ENCODE results near the gene GNB3. TPM values are rescaled to one million over a fixed set of nuclear protein-coding genes. Genes with fewer than 3 reads are reported as not detected.

GNB3 gene
- total RNA-seq (not detected), polyA plus RNA-seq (not detected)

DNA sequence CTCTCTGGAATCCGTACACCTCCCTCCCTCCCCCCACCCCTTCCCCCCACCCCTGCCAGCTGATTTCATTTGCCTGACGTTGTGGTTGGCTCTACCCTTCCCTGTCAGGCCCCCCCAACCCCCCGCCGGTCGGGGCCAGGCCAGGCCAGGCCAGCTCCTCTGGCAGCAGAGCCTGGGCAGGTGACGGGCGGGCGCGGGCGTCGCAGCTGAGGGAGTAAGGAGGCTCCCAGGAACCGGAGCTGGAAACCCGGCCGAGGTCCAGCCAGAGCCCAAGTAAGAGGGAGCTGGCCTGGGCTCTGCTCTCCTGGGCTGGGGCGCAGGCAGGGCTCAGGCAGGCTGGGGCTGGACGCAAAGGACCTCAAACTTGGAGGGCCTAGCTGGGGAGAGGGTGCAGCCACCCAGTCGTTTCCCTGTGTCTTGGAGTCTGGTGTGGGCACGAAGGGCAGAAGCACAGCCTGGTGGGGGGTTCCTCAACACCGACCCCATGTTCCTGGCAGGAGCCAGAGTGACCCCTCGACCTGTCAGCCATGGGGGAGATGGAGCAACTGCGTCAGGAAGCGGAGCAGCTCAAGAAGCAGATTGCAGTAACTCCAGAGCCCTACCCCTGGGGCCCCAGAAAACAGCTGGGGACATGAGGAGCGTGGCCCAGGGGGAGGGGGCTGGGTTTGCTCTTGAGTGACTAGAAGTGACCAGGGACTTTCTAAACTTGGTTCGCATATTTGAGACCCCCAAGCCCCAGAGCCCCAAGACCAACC lies at the start of gene GNB3:
Gene GNB3, plus strand, starts transcription at position 165 of the 755 bp plus-strand sequence. Its CDS starts 363 bp downstream, at position 528.
- no peaks in the 10 kb centered on the region for H3K9me3 Mint-ChIP-seq
- Histone ChIP-seq H3K9me3 (ENCODE audit: control insufficient read depth in 2 of 2, low read length in 2 of 2) (no peaks in the 10 kb centered on the region), H3K4me3 (ENCODE audit: low read depth, low read length) (no peak within 1 kb of the TSS), H3K36me3 (ENCODE audit: control insufficient read depth, insufficient read depth, low read length) (no peaks in the 10 kb centered on the region), H3K27me3 (ENCODE audit: control insufficient read depth, insufficient read depth, low read length) (no peaks in the 10 kb centered on the region), H3K4me1 (ENCODE audit: control insufficient read depth, insufficient read depth, low read length, poor library complexity, severe bottlenecking) (peaks cover under 1% of the 10 kb centered on the region), H3K27ac (ENCODE audit: insufficient read depth, low read length, poor library complexity, severe bottlenecking) (no peak within 1 kb of the TSS)
- H3K27ac Mint-ChIP-seq = no peak within 1 kb of the TSS
- peaks cover under 1% of the 10 kb centered on the region for H3K27me3 Mint-ChIP-seq
- no peak within 1 kb of the TSS for H3K4me3 Mint-ChIP-seq
- no peaks in the 10 kb centered on the region for H3K36me3 Mint-ChIP-seq
- DNase-seq (no peak), ATAC-seq (ENCODE audit: low read depth in 2 of 2) (no peak)
- no peaks in the 10 kb centered on the region for H3K4me1 Mint-ChIP-seq

DNA sequence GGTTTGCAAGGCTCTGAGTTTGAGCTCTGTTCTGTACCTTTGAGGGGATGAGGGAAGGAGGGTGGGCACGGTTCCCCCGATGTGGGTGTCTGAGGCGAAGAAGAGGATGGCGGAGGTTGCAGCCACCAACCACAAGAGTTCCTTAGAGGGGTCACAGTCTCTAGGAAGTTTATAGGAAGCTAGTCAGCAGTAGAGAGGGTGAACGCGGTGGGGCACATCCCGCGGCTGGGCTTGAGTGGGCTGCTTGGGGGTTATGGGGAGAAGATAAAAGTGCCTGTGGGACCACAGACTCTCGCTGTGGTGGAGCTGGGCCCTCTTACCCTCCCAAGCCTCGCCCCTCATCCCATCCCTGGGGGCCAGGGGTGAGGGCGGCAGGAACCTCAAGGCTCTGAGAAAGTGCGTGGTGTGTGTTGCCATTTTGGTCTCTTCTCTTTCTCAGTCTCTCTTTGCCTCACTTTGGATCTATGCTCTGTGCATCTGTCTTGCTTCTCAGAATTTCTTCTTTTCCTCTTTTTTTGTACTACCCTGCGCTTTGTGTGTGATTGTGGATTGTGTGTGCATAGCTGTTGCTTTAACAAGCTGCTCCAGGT lies 48.7 kb upstream of the GNB3 start:
- no peak for DNase-seq
- H3K27ac ChIP-seq (ENCODE audit: insufficient read depth, low read length, poor library complexity, severe bottlenecking) = peak overlapping the region; percentile 84
- no peaks in the 10 kb centered on the region for H3K27me3 ChIP-seq (ENCODE audit: control insufficient read depth, insufficient read depth, low read length)
- peaks cover 23% of the 10 kb centered on the region for H3K36me3 Mint-ChIP-seq
- no peaks in the 10 kb centered on the region for H3K9me3 Mint-ChIP-seq
- H3K4me1 ChIP-seq (ENCODE audit: control insufficient read depth, insufficient read depth, low read length, poor library complexity, severe bottlenecking) = peaks cover 61% of the 10 kb centered on the region
- no peak for ATAC-seq (ENCODE audit: low read depth in 2 of 2)
- no peaks in the 10 kb centered on the region for H3K9me3 ChIP-seq (ENCODE audit: control insufficient read depth in 2 of 2, low read length in 2 of 2)
- peak overlapping the region; percentile 97 to 99 (median 98) for H3K4me3 Mint-ChIP-seq
- peaks cover 27% of the 10 kb centered on the region for H3K36me3 ChIP-seq (ENCODE audit: control insufficient read depth, insufficient read depth, low read length)
- peak overlapping the region; percentile 96 for H3K4me3 ChIP-seq (ENCODE audit: low read depth, low read length)
- peaks cover 19 to 77% (median 54%) of the 10 kb centered on the region in 4 donors for H3K4me1 Mint-ChIP-seq
- H3K27ac Mint-ChIP-seq = peak overlapping the region; percentile 96 to 100 (median 99)
- no peaks in the 10 kb centered on the region for H3K27me3 Mint-ChIP-seq

DNA sequence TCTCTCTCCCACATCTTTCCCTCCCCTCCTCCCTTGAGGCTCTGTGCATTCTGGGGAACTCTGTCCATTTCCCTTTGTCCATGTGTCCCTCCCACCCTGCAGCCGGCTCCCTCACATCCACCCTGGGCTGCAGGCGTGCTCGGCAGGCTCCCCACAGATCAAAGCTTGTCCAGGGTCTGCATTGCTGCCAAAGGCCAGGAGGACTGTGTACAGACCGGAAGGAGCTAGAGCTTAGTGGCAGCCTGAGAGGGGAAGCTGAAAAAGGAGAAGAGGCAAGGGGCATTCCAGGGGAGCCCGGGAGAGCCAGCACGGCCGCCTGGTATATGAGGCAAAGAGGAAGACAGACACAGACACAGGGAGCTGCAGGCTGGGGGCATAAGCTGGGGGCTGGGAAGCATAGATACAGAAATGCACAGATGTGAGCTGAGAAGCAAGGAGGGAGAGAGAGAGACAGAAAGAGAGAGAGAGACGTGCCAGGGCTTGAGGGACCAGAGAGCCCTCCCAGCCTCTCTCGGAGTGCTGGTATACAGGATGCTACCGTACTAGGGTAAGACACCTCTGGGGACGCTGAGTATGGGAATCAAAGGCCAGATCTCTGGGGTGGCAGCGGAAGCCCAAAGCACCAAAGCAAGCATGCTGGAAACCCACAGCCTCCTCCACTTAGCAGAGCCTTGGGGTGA lies 48.1 kb upstream of the GNB3 start:
- Mint-ChIP-seq H3K4me3 (peak overlapping the region; percentile 97 to 99 (median 98)), H3K9me3 (no peaks in the 10 kb centered on the region), H3K27me3 (no peaks in the 10 kb centered on the region), H3K4me1 (peaks cover 18 to 77% (median 56%) of the 10 kb centered on the region in 4 donors), H3K27ac (peak overlapping the region; percentile 96 to 100 (median 99)), H3K36me3 (peaks cover 29% of the 10 kb centered on the region)
- Histone ChIP-seq H3K4me3 (ENCODE audit: low read depth, low read length) (peak overlapping the region; percentile 96), H3K9me3 (ENCODE audit: control insufficient read depth in 2 of 2, low read length in 2 of 2) (no peaks in the 10 kb centered on the region), H3K27ac (ENCODE audit: insufficient read depth, low read length, poor library complexity, severe bottlenecking) (peak overlapping the region; percentile 84), H3K27me3 (ENCODE audit: control insufficient read depth, insufficient read depth, low read length) (no peaks in the 10 kb centered on the region), H3K36me3 (ENCODE audit: control insufficient read depth, insufficient read depth, low read length) (peaks cover 30% of the 10 kb centered on the region), H3K4me1 (ENCODE audit: control insufficient read depth, insufficient read depth, low read length, poor library complexity, severe bottlenecking) (peaks cover 54% of the 10 kb centered on the region)
- peak in 2 of 3 donors; percentile 51 to 74 for DNase-seq
- ATAC-seq (ENCODE audit: low read depth in 2 of 2) = peak; percentile 56 to 58

DNA sequence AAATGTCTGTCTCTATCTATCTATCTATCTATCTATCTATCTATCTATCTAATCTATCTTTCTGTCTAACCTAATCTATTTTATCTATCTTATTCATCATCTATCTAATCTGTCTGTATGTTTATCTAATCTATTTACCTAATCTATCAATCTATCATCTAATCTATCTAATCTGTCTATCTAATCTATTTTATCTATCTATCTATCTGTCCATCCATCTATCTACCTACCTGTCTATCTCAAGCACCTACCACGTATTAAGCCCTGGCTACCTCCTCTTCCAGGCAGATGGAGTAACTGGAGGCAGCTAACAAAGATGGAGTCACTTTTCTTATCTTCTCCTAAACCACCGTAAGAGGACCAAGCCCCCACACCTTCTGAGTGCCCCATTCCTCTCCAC lies 45.6 kb upstream of the GNB3 start:
- no peak for ATAC-seq (ENCODE audit: low read depth in 2 of 2)
- H3K36me3 Mint-ChIP-seq = peaks cover 48% of the 10 kb centered on the region
- Histone ChIP-seq H3K4me1 (ENCODE audit: control insufficient read depth, insufficient read depth, low read length, poor library complexity, severe bottlenecking) (peaks cover 39% of the 10 kb centered on the region), H3K9me3 (ENCODE audit: control insufficient read depth in 2 of 2, low read length in 2 of 2) (no peaks in the 10 kb centered on the region), H3K27me3 (ENCODE audit: control insufficient read depth, insufficient read depth, low read length) (no peaks in the 10 kb centered on the region), H3K36me3 (ENCODE audit: control insufficient read depth, insufficient read depth, low read length) (peaks cover 46% of the 10 kb centered on the region), H3K4me3 (ENCODE audit: low read depth, low read length) (no peak overlapping the region), H3K27ac (ENCODE audit: insufficient read depth, low read length, poor library complexity, severe bottlenecking) (no peak overlapping the region)
- peak overlapping the region; percentile 74 to 85 (median 75) for H3K27ac Mint-ChIP-seq
- no peaks in the 10 kb centered on the region for H3K9me3 Mint-ChIP-seq
- H3K4me1 Mint-ChIP-seq = peaks cover 20 to 83% (median 55%) of the 10 kb centered on the region in 4 donors
- DNase-seq = no peak
- peak overlapping the region in 3 of 4 donors; percentile 4 to 74 (median 55) for H3K4me3 Mint-ChIP-seq
- no peaks in the 10 kb centered on the region for H3K27me3 Mint-ChIP-seq

DNA sequence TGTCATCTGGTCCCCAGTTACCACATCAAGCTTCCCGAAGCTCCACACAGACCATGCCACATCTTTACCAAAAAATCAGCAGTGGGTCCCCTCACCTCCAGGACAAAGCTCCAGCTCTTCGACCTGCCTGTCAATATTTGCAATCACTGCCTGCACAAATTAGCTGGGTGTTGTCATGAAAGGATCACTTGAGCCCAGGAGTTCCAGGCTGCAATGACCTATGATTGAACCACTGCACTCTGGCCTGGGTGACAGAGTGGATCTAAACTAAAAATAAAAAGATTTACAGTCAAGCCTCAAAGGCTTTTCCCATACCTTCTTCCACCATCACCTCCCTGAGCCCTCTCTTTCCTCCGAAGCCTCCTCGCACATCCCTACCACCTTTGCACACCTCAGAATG lies 44.1 kb upstream of the GNB3 start:
- Mint-ChIP-seq H3K9me3 (no peaks in the 10 kb centered on the region), H3K27me3 (no peaks in the 10 kb centered on the region)

DNA sequence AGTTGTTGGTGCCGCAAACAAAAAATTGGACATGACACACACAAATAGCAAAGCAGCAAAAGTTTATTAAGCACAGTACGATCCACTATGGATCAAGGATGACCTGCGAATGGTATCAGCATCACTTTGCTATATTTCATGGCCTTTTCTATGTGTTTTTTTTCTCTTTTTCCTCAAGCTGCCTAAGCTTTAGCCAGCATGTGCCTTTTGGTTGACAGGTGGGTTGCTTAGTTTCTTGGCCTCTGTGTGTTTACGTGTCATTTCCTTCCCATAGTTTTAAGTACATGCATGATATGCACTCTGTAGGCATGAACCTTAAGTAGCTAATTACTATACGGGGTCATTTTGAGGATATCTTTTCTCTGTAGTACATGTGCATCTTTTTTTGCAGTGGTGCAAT lies 41.6 kb upstream of the GNB3 start:
- H3K9me3 Mint-ChIP-seq = no peaks in the 10 kb centered on the region
- ATAC-seq (ENCODE audit: low read depth in 2 of 2) (no peak), DNase-seq (no peak)
- peak overlapping the region in 2 of 3 donors; percentile 48 to 74 for H3K27ac Mint-ChIP-seq
- H3K4me1 Mint-ChIP-seq = peaks cover 16 to 57% (median 39%) of the 10 kb centered on the region in 4 donors
- H3K27me3 Mint-ChIP-seq = no peaks in the 10 kb centered on the region
- Histone ChIP-seq H3K27ac (ENCODE audit: insufficient read depth, low read length, poor library complexity, severe bottlenecking) (no peak overlapping the region), H3K4me3 (ENCODE audit: low read depth, low read length) (no peak overlapping the region), H3K9me3 (ENCODE audit: control insufficient read depth in 2 of 2, low read length in 2 of 2) (no peaks in the 10 kb centered on the region), H3K4me1 (ENCODE audit: control insufficient read depth, insufficient read depth, low read length, poor library complexity, severe bottlenecking) (peaks cover 9% of the 10 kb centered on the region), H3K27me3 (ENCODE audit: control insufficient read depth, insufficient read depth, low read length) (no peaks in the 10 kb centered on the region), H3K36me3 (ENCODE audit: control insufficient read depth, insufficient read depth, low read length) (peaks cover 76% of the 10 kb centered on the region)
- H3K4me3 Mint-ChIP-seq = peak overlapping the region in 1 of 4 donors; percentile 24
- H3K36me3 Mint-ChIP-seq = peaks cover 54% of the 10 kb centered on the region

More for the DNA sequence above, 44.1 kb upstream of the GNB3 start:
- Histone ChIP-seq H3K27me3 (ENCODE audit: control insufficient read depth, insufficient read depth, low read length) (no peaks in the 10 kb centered on the region), H3K4me3 (ENCODE audit: low read depth, low read length) (no peak overlapping the region), H3K9me3 (ENCODE audit: control insufficient read depth in 2 of 2, low read length in 2 of 2) (no peaks in the 10 kb centered on the region), H3K36me3 (ENCODE audit: control insufficient read depth, insufficient read depth, low read length) (peaks cover 56% of the 10 kb centered on the region), H3K4me1 (ENCODE audit: control insufficient read depth, insufficient read depth, low read length, poor library complexity, severe bottlenecking) (peaks cover 26% of the 10 kb centered on the region), H3K27ac (ENCODE audit: insufficient read depth, low read length, poor library complexity, severe bottlenecking) (no peak overlapping the region)
- Mint-ChIP-seq H3K4me3 (peak overlapping the region in 2 of 4 donors; percentile 18 to 58), H3K4me1 (peaks cover 20 to 79% (median 55%) of the 10 kb centered on the region in 4 donors), H3K36me3 (peaks cover 46% of the 10 kb centered on the region), H3K27ac (peak overlapping the region; percentile 73 to 84 (median 79))
- DNase-seq = no peak
- no peak for ATAC-seq (ENCODE audit: low read depth in 2 of 2)

DNA sequence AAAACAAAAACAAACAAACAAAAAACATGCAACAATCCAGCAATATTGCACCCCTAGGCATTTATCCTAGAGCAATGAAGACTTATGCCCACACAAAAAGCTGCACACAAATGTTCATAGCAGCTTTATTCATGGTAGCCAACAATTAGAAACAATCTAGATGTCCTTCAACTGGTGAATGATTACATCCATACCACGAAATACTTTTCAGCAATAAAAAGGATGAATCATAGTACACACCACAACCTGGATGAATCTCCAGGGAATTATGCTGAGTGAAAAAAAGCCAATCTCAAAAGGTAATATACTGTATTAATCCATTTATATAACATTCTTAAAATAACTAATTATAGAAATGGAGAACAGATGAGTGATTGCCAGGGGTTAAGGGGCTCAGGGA lies 33.6 kb upstream of the GNB3 start:
- no peaks in the 10 kb centered on the region for H3K4me1 ChIP-seq (ENCODE audit: control insufficient read depth, insufficient read depth, low read length, poor library complexity, severe bottlenecking)
- H3K27me3 ChIP-seq (ENCODE audit: control insufficient read depth, insufficient read depth, low read length) = no peaks in the 10 kb centered on the region
- no peak overlapping the region for H3K4me3 Mint-ChIP-seq
- no peaks in the 10 kb centered on the region for H3K27me3 Mint-ChIP-seq
- peaks cover 48% of the 10 kb centered on the region for H3K36me3 ChIP-seq (ENCODE audit: control insufficient read depth, insufficient read depth, low read length)
- H3K36me3 Mint-ChIP-seq = peaks cover 34% of the 10 kb centered on the region
- no peaks in the 10 kb centered on the region for H3K9me3 ChIP-seq (ENCODE audit: control insufficient read depth in 2 of 2, low read length in 2 of 2)
- H3K9me3 Mint-ChIP-seq = no peaks in the 10 kb centered on the region
- peaks cover 11 to 26% (median 20%) of the 10 kb centered on the region in 4 donors for H3K4me1 Mint-ChIP-seq
- DNase-seq (no peak), ATAC-seq (ENCODE audit: low read depth in 2 of 2) (no peak)
- H3K4me3 ChIP-seq (ENCODE audit: low read depth, low read length) = no peak overlapping the region
- no peak overlapping the region for H3K27ac ChIP-seq (ENCODE audit: insufficient read depth, low read length, poor library complexity, severe bottlenecking)
- H3K27ac Mint-ChIP-seq = no peak overlapping the region

All from CD4-positive, CD25-positive, alpha-beta regulatory T cell (primary cell).